Measurements from ENCODE around the gene TBRG1. TPM values are rescaled to one million over a fixed set of nuclear protein-coding genes. Genes with fewer than 3 reads are reported as not detected.
A peak's percentile ranks its signal among the peaks of the same experiment; 100 is the strongest.

TBRG1 gene, protein sequence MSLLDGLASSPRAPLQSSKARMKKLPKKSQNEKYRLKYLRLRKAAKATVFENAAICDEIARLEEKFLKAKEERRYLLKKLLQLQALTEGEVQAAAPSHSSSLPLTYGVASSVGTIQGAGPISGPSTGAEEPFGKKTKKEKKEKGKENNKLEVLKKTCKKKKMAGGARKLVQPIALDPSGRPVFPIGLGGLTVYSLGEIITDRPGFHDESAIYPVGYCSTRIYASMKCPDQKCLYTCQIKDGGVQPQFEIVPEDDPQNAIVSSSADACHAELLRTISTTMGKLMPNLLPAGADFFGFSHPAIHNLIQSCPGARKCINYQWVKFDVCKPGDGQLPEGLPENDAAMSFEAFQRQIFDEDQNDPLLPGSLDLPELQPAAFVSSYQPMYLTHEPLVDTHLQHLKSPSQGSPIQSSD
- 43.7 and 54.6 TPM in 2 replicates for total RNA-seq

GRCh38 chr11:124622531-124623451 is at the start of gene TBRG1:
Gene TBRG1 (plus strand): TSS chr11:124622864. CDS start chr11:124623084, 220 bp downstream.
- Mint-ChIP-seq H3K4me1 (peaks cover 27% of the 10 kb centered on the region), H3K36me3 (ENCODE audit: low read depth) (peaks cover 41% of the 10 kb centered on the region), H3K27ac (peak within 1 kb of the TSS; percentile 91), H3K9me3 (no peaks in the 10 kb centered on the region), H3K4me3 (peak within 1 kb of the TSS; percentile 94), H3K27me3 (peaks cover 22% of the 10 kb centered on the region)
- peak; percentile 97 for ATAC-seq (ENCODE audit: low read depth)
- intact Hi-C loops (cut with micrococcal nuclease), result loop anchor here (1.0 to 10.0 kb wide), 6 partner anchors 51 to 1264 kb away; partner anchors contain the start of genes HYLS1, MSANTD2, SIAE and SPA17
- CTCF ChIA-PET, result interaction anchor here (1.0 to 1.3 kb wide), 3 partner anchors 17 to 215 kb away, joined by 3 to 7 read pairs (median 5); no protein-coding TSS in a partner anchor
- peak; percentile 71 for DNase-seq
- POLR2A ChIA-PET, result interaction anchor here (0.5 to 2.2 kb wide), 10 partner anchors 11 to 1265 kb away, joined by 3 to 15 read pairs (median 4); partner anchors contain the start of genes HYLS1, MSANTD2, PANX3 and SIAE
- TF ChIP-seq, protein P1, sequence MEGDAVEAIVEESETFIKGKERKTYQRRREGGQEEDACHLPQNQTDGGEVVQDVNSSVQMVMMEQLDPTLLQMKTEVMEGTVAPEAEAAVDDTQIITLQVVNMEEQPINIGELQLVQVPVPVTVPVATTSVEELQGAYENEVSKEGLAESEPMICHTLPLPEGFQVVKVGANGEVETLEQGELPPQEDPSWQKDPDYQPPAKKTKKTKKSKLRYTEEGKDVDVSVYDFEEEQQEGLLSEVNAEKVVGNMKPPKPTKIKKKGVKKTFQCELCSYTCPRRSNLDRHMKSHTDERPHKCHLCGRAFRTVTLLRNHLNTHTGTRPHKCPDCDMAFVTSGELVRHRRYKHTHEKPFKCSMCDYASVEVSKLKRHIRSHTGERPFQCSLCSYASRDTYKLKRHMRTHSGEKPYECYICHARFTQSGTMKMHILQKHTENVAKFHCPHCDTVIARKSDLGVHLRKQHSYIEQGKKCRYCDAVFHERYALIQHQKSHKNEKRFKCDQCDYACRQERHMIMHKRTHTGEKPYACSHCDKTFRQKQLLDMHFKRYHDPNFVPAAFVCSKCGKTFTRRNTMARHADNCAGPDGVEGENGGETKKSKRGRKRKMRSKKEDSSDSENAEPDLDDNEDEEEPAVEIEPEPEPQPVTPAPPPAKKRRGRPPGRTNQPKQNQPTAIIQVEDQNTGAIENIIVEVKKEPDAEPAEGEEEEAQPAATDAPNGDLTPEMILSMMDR (IDR thresholded peaks at IDR 0.05), result no peak

- DNase-seq (no peak), ATAC-seq (ENCODE audit: low read depth) (no peak)
- H3K27ac Mint-ChIP-seq, result no peak overlapping the region
- no peaks in the 10 kb centered on the region for H3K4me1 Mint-ChIP-seq
- TF ChIP-seq, protein P1 (IDR thresholded peaks at IDR 0.05), result no peak
- H3K27me3 Mint-ChIP-seq, result peaks cover 15% of the 10 kb centered on the region
- no peaks in the 10 kb centered on the region for H3K36me3 Mint-ChIP-seq (ENCODE audit: low read depth)
- intact Hi-C loops (cut with micrococcal nuclease), result no loop called here
- H3K4me3 Mint-ChIP-seq, result no peak overlapping the region
- no peaks in the 10 kb centered on the region for H3K9me3 Mint-ChIP-seq
- CTCF ChIA-PET, result no interaction called here
- POLR2A ChIA-PET, result no interaction called here
These were observed 44.8 kb upstream of the TBRG1 start for GRCh38 chr11:124577716-124578427.

- DNase-seq (no peak), ATAC-seq (ENCODE audit: low read depth) (no peak)
- ChIA-PET CTCF (no interaction called here), POLR2A (no interaction called here)
- Mint-ChIP-seq H3K27ac (no peak overlapping the region), H3K4me3 (no peak overlapping the region), H3K36me3 (ENCODE audit: low read depth) (no peaks in the 10 kb centered on the region), H3K27me3 (peaks cover 15% of the 10 kb centered on the region), H3K9me3 (no peaks in the 10 kb centered on the region), H3K4me1 (no peaks in the 10 kb centered on the region)
- TF ChIP-seq, protein P1 (IDR thresholded peaks at IDR 0.05), result no peak
- intact Hi-C loops (cut with micrococcal nuclease), result no loop called here
These were observed 43.9 kb upstream of the TBRG1 start for GRCh38 chr11:124578761-124579160.

DNA sequence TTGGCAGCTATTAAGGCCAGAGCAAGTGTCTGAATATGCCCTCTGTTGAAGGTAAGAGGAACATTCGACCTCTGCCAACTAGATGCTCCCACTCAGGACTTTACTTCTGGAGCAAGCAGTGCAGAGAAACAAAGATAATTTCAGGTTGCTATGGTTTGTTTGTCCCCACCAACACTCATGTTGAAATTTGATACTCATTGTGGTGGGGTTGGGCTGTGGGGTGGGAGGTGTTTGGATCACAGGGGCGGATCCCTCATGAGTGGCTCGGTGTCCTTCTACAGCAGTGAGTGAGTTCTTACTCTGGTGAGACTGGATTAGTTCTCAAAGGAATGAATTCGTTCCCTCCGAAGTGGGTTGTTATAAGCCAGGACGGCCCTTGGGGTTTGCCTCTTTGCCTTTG is 40.8 kb upstream of the TBRG1 start:
- CTCF ChIA-PET, result no interaction called here
- Mint-ChIP-seq H3K27ac (no peak overlapping the region), H3K27me3 (peaks cover 12% of the 10 kb centered on the region), H3K36me3 (ENCODE audit: low read depth) (no peaks in the 10 kb centered on the region), H3K4me1 (no peaks in the 10 kb centered on the region), H3K4me3 (no peak overlapping the region), H3K9me3 (no peaks in the 10 kb centered on the region)
- intact Hi-C loops (cut with micrococcal nuclease), result loop anchor here (10.0 kb wide), 1 partner anchor 937 kb away; no protein-coding TSS in a partner anchor
- no peak for DNase-seq
- ATAC-seq (ENCODE audit: low read depth), result no peak
- POLR2A ChIA-PET, result no interaction called here
- TF ChIP-seq, protein P1 (IDR thresholded peaks at IDR 0.05), result no peak
